ENCODE measurements around the gene NSUN2. TPM values are rescaled to one million over a fixed set of nuclear protein-coding genes. Genes with fewer than 3 reads are reported as not detected.

The NSUN2 gene
- total and polyA plus RNA-seq, 4 donors: 32.5 to 45.5 (median 40.4) TPM

DNA sequence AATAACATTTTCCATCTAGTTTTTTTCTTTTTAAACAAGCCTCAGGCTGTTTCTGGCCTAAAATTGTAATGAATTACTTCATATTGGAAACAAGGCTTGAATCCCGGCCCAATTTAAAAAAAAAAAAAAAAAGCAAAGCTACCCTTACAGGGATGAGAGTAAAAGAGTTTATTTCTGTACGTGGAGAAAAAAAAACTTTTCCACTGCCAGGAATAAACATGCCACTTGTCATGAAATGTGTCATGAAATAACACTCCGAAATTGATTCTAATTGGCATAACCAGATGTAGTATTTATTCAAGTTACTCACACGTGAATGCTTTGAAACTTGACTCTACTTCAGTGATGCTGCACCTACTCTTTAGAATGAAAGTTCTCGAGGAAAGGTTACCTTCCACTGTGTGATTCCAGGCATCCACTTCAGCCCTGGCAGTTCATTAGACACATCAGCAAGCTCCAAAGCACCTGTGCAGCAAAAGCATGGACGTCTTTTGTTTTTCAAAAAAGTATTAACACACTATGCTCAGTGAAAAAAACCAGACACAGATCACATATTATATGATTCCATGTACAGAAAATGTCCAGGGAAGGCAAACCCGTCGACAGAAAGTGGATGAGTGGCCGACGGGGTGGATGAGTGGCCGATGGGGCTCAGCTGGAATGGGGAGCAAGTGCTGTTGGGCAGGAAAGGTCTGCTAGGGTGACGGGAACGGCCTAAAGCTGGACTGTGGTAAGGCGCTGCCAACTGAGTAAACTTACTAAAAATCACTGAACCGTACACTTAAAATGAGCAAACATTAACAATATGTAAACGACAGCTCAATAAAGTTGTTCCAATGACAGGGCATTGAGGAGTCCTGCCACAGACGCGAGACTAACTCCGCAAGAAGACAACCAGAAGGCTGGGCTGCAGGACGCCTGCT lies 21.2 kb downstream of the NSUN2 start:
- H3K4me3 ChIP-seq (ENCODE audit: low read depth, low read length): no peak overlapping the region
- H3K9me3 ChIP-seq (ENCODE audit: control insufficient read depth, insufficient read depth, low read length): no peaks in the 10 kb centered on the region
- H3K27me3 ChIP-seq (ENCODE audit: control insufficient read depth, insufficient read depth, low read length): no peaks in the 10 kb centered on the region
- H3K27ac ChIP-seq (ENCODE audit: low read depth, low read length): no peak overlapping the region
- peak in 1 of 6 donors; percentile 34 for DNase-seq (ENCODE audit: low read depth in 4 of 6, low spot score in 6 of 6)
- 89% methylated on average over 15 of the region's 20 CpGs for WGBS (ENCODE audit: insufficient coverage)
- H3K4me1 ChIP-seq (ENCODE audit: control insufficient read depth, insufficient read depth, low read length): no peaks in the 10 kb centered on the region
- peaks cover 49% of the 10 kb centered on the region for H3K36me3 ChIP-seq (ENCODE audit: control insufficient read depth, insufficient read depth, low read length)

DNA sequence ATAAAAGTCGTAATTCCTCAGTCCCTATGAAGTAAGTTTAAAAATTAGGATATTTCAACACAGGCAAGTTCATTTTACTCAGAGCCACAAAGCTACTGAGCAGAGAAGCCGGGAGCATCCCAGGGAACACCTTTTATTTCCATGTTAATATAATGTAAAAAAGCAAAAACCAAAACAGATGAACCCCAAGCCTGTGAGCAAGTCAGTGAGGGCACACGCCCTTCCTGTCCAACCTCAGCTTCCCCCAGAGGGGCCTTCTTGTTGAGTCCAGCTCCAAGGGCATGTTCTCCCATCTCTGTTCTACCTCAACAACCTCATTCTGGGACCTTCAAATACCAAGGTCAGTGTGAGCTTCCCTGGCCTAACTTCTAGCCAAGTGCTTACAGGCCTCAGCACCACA lies 24.8 kb downstream of the NSUN2 start:
- H3K36me3 ChIP-seq (ENCODE audit: control insufficient read depth, insufficient read depth, low read length): peaks cover 69% of the 10 kb centered on the region
- no peaks in the 10 kb centered on the region for H3K27me3 ChIP-seq (ENCODE audit: control insufficient read depth, insufficient read depth, low read length)
- no peak overlapping the region for H3K4me3 ChIP-seq (ENCODE audit: low read depth, low read length)
- H3K27ac ChIP-seq (ENCODE audit: low read depth, low read length): no peak overlapping the region
- H3K9me3 ChIP-seq (ENCODE audit: control insufficient read depth, insufficient read depth, low read length): no peaks in the 10 kb centered on the region
- 100% methylated on average over 1 of the region's 3 CpGs for WGBS (ENCODE audit: insufficient coverage)
- no peak for DNase-seq (ENCODE audit: low read depth in 4 of 6, low spot score in 6 of 6)
- H3K4me1 ChIP-seq (ENCODE audit: control insufficient read depth, insufficient read depth, low read length): no peaks in the 10 kb centered on the region

DNA sequence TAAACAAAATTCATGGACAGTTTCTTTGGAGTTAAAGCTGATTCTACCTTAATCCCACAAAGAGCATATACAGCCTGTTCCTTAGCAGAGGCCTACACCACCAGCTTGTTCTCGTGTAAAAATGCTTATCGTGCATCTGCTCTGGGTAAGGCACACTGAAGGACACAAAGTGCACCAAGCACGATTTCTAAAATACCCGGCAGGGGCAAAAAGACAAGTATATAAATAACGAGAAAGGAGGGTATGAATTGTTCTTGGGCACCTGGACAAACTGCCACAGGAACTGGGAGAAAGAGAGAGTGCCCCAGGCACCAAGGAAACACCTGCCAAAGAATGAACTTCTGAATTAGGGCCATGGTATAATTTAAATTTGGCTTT lies 25.3 kb downstream of the NSUN2 start:
- peaks cover 66% of the 10 kb centered on the region for H3K36me3 ChIP-seq (ENCODE audit: control insufficient read depth, insufficient read depth, low read length)
- no peak overlapping the region for H3K27ac ChIP-seq (ENCODE audit: low read depth, low read length)
- no peaks in the 10 kb centered on the region for H3K4me1 ChIP-seq (ENCODE audit: control insufficient read depth, insufficient read depth, low read length)
- H3K4me3 ChIP-seq (ENCODE audit: low read depth, low read length): no peak overlapping the region
- no peaks in the 10 kb centered on the region for H3K27me3 ChIP-seq (ENCODE audit: control insufficient read depth, insufficient read depth, low read length)
- H3K9me3 ChIP-seq (ENCODE audit: control insufficient read depth, insufficient read depth, low read length): no peaks in the 10 kb centered on the region
- WGBS (ENCODE audit: insufficient coverage): 85% methylated on average over 2 of the region's 5 CpGs
- no peak for DNase-seq (ENCODE audit: low read depth in 4 of 6, low spot score in 6 of 6)

DNA sequence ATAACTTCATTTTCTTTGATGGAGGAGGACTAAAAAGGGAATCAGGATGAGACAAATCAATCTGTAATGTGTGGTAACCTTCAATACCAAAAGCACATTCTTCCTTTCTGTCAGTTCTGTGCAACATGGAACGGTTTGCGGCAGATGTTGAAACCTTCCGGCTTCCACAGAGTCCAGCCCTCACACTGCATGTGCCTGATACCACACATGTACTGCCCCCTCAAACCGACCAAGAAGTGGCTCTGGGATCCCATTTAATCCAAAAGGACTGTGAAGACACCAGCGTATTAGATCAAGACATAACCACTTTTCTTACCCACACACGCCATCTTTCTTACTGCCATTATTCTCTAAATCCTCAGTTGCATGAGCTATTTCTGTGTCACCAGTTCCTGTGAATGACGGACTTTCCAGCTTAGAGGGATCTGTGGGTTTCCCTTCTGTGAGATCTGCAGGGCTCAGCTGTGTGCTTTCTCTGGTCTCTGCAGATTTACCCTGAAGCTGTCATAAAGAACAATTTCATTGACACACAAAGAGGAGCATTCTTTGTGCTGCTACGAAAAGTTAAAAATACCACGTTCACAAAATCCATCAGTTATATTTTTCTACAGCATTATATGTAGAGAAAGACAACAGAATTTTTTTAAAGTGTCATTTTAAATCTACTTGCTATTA lies 25.8 kb downstream of the NSUN2 start:
- H3K4me1 ChIP-seq (ENCODE audit: control insufficient read depth, insufficient read depth, low read length): no peaks in the 10 kb centered on the region
- no peak overlapping the region for H3K27ac ChIP-seq (ENCODE audit: low read depth, low read length)
- H3K36me3 ChIP-seq (ENCODE audit: control insufficient read depth, insufficient read depth, low read length): peaks cover 62% of the 10 kb centered on the region
- H3K9me3 ChIP-seq (ENCODE audit: control insufficient read depth, insufficient read depth, low read length): no peaks in the 10 kb centered on the region
- no peak overlapping the region for H3K4me3 ChIP-seq (ENCODE audit: low read depth, low read length)
- DNase-seq (ENCODE audit: low read depth in 4 of 6, low spot score in 6 of 6): peak in 2 of 6 donors; percentile 12 to 18
- WGBS (ENCODE audit: insufficient coverage): 88% methylated on average over 6 of the region's 9 CpGs
- no peaks in the 10 kb centered on the region for H3K27me3 ChIP-seq (ENCODE audit: control insufficient read depth, insufficient read depth, low read length)

DNA sequence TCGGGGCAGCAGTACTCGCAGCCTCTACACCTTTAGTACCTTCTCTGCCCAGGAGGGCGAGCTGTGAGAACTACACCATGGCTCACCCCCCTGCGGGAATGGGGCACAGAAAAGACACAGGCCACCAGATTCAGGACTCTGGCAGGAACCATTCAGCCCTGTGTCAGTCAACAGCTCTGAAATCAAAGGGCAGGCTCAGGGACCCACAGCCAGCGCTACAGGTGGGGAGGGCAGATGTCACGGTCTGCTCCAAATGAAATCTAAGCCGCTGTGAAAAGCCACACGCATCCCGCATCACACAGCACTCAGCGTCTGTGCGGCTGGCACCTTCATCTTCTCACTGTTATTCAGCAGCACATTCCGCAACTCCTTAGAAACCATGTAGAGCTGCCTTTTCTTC lies 27.9 kb downstream of the NSUN2 start:
- WGBS (ENCODE audit: insufficient coverage): 97% methylated on average over 12 of the region's 12 CpGs
- no peaks in the 10 kb centered on the region for H3K27me3 ChIP-seq (ENCODE audit: control insufficient read depth, insufficient read depth, low read length)
- no peaks in the 10 kb centered on the region for H3K9me3 ChIP-seq (ENCODE audit: control insufficient read depth, insufficient read depth, low read length)
- no peak overlapping the region for H3K4me3 ChIP-seq (ENCODE audit: low read depth, low read length)
- no peak for DNase-seq (ENCODE audit: low read depth in 4 of 6, low spot score in 6 of 6)
- peaks cover 63% of the 10 kb centered on the region for H3K36me3 ChIP-seq (ENCODE audit: control insufficient read depth, insufficient read depth, low read length)
- H3K4me1 ChIP-seq (ENCODE audit: control insufficient read depth, insufficient read depth, low read length): no peaks in the 10 kb centered on the region
- no peak overlapping the region for H3K27ac ChIP-seq (ENCODE audit: low read depth, low read length)

DNA sequence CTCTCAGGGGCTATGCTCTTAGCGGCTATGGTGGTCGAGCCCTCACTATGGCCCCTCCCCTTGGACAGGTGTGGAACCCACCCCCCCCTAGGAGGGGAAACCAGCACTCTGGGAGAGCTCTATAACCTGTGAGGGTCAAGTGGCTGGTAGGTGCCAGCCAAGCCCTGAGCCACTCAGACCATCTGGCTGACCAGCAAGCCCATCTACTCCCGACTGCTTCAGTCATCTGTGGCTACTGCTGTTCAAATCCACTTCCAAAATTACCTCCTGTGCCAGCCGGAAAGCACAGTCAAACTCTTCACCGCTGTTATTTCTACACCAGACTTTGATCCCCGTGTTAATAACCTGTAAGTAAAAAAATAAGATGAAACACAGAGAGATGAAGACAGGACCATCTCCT lies 28.5 kb downstream of the NSUN2 start:
- Histone ChIP-seq H3K27ac (ENCODE audit: low read depth, low read length) (no peak overlapping the region), H3K36me3 (ENCODE audit: control insufficient read depth, insufficient read depth, low read length) (peaks cover 64% of the 10 kb centered on the region)
- WGBS (ENCODE audit: insufficient coverage): 100% methylated on average over 4 of the region's 6 CpGs

DNA sequence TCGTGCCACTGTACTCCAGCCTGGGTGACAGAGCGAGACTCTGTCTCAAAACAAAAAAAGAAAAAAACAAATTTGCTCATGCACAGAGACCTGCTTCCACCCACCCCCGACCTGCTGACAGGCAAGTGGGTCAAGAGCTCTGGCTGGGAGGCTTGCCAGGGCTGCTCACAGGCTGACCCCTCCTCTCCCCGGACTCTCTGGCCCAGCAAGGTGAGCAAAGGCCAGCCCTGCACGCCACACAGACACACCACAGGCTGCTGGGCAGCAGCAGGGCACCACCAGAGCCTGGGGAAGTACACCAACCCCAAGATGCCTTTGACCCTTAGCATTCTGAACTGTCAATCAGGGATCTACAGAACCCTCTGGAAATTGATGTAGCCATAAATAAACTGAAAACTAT lies 29.2 kb downstream of the NSUN2 start:
- H3K4me1 ChIP-seq (ENCODE audit: control insufficient read depth, insufficient read depth, low read length): no peaks in the 10 kb centered on the region
- H3K4me3 ChIP-seq (ENCODE audit: low read depth, low read length): no peak overlapping the region
- H3K27me3 ChIP-seq (ENCODE audit: control insufficient read depth, insufficient read depth, low read length): no peaks in the 10 kb centered on the region
- H3K36me3 ChIP-seq (ENCODE audit: control insufficient read depth, insufficient read depth, low read length): peaks cover 59% of the 10 kb centered on the region
- no peaks in the 10 kb centered on the region for H3K9me3 ChIP-seq (ENCODE audit: control insufficient read depth, insufficient read depth, low read length)
- no peak overlapping the region for H3K27ac ChIP-seq (ENCODE audit: low read depth, low read length)
- no peak for DNase-seq (ENCODE audit: low read depth in 4 of 6, low spot score in 6 of 6)
- 86% methylated on average over 4 of the region's 5 CpGs for WGBS (ENCODE audit: insufficient coverage)

More for the DNA sequence above, 28.5 kb downstream of the NSUN2 start:
- Histone ChIP-seq H3K4me3 (ENCODE audit: low read depth, low read length) (no peak overlapping the region), H3K4me1 (ENCODE audit: control insufficient read depth, insufficient read depth, low read length) (no peaks in the 10 kb centered on the region), H3K27me3 (ENCODE audit: control insufficient read depth, insufficient read depth, low read length) (no peaks in the 10 kb centered on the region), H3K9me3 (ENCODE audit: control insufficient read depth, insufficient read depth, low read length) (no peaks in the 10 kb centered on the region)
- DNase-seq (ENCODE audit: low read depth in 4 of 6, low spot score in 6 of 6): no peak

DNA sequence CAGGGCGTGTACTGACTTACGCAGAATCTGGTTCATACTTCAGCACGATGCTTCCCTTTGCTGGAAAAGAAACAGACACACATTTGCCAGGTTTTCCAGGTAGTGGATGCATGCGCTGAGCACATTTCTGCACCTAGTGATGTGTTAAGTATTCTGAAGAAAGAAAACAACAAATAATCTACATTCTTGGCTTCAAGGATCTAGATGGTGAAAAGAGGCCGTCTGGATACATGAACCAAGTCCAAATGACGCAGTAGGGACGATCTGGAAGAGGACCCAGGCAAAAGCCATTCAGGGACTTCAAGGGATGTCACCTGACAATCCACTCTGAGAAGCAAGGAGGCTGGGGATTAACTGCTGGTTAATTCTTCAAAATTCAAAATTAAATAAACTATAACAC lies 30.4 kb downstream of the NSUN2 start:
- DNase-seq (ENCODE audit: low read depth in 4 of 6, low spot score in 6 of 6): no peak
- no peak overlapping the region for H3K27ac ChIP-seq (ENCODE audit: low read depth, low read length)
- H3K4me3 ChIP-seq (ENCODE audit: low read depth, low read length): no peak overlapping the region
- peaks cover 65% of the 10 kb centered on the region for H3K36me3 ChIP-seq (ENCODE audit: control insufficient read depth, insufficient read depth, low read length)
- no peaks in the 10 kb centered on the region for H3K9me3 ChIP-seq (ENCODE audit: control insufficient read depth, insufficient read depth, low read length)
- 98% methylated on average over 6 of the region's 7 CpGs for WGBS (ENCODE audit: insufficient coverage)
- H3K27me3 ChIP-seq (ENCODE audit: control insufficient read depth, insufficient read depth, low read length): no peaks in the 10 kb centered on the region
- no peaks in the 10 kb centered on the region for H3K4me1 ChIP-seq (ENCODE audit: control insufficient read depth, insufficient read depth, low read length)

DNA sequence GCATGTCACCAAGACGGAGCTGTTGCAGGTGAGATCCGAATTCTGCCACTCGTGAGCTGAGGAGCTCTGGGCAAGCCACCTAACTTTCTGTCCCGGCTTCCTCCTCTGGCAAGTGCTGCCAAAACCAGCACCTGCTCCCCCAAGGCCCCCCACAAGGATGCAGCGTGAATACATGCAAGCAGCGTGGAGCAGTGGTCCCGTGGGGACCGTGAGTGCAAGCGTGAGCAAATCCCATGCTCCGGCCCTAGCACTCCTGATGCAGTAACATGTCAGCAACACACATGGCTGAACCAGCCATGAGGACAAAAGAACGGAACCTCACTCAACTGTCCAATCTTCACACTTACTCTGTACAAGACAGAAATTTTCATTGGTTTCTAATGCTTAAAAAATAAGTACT lies 31.0 kb downstream of the NSUN2 start:
- DNase-seq (ENCODE audit: low read depth in 4 of 6, low spot score in 6 of 6): no peak
- Histone ChIP-seq H3K4me1 (ENCODE audit: control insufficient read depth, insufficient read depth, low read length) (no peaks in the 10 kb centered on the region), H3K36me3 (ENCODE audit: control insufficient read depth, insufficient read depth, low read length) (peaks cover 68% of the 10 kb centered on the region), H3K27ac (ENCODE audit: low read depth, low read length) (no peak overlapping the region), H3K9me3 (ENCODE audit: control insufficient read depth, insufficient read depth, low read length) (no peaks in the 10 kb centered on the region), H3K4me3 (ENCODE audit: low read depth, low read length) (no peak overlapping the region), H3K27me3 (ENCODE audit: control insufficient read depth, insufficient read depth, low read length) (no peaks in the 10 kb centered on the region)
- WGBS (ENCODE audit: insufficient coverage): 92% methylated on average over 10 of the region's 11 CpGs

DNA sequence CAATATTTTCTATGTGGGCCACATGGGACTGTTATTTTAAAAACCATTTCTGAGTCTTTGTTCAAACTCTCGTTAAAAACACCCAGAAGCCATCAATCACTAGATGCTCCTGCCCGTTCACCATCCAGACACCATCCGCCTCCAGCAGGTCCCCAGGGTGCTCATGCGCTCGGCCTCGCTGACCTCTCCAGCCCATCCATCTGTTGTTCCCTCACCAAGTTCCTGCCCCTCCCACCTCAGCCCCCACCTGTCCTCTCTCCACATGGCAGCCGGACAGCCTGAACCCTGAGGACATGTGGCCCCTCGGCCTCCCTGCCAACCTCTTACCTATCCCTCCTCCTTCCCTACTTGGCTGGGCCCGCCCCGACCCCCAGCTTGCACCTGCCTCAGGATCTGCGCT lies 31.6 kb downstream of the NSUN2 start:
- Histone ChIP-seq H3K36me3 (ENCODE audit: control insufficient read depth, insufficient read depth, low read length) (peaks cover 67% of the 10 kb centered on the region), H3K4me1 (ENCODE audit: control insufficient read depth, insufficient read depth, low read length) (no peaks in the 10 kb centered on the region), H3K4me3 (ENCODE audit: low read depth, low read length) (no peak overlapping the region), H3K27ac (ENCODE audit: low read depth, low read length) (no peak overlapping the region), H3K9me3 (ENCODE audit: control insufficient read depth, insufficient read depth, low read length) (no peaks in the 10 kb centered on the region), H3K27me3 (ENCODE audit: control insufficient read depth, insufficient read depth, low read length) (no peaks in the 10 kb centered on the region)
- WGBS (ENCODE audit: insufficient coverage): 78% methylated on average over 11 of the region's 11 CpGs
- DNase-seq (ENCODE audit: low read depth in 4 of 6, low spot score in 6 of 6): no peak
